NCI-H524 treated with DMSO at 0.1 percent for 48 hours (cell line): Measurements from ENCODE around the gene TAB2.
A peak's percentile ranks its signal among the peaks of the same experiment; 100 is the strongest.
"Not testable (repeated sequence)": the region's sequence is repeated elsewhere in the genome, so short reads cannot be mapped to it uniquely, and the experiment has no call there.

Experiments
- DNase-seq: peaks from one replicate; lab custom pipeline; 2025; lab: John Stamatoyannopoulos, UW

The TAB2 gene

DNA sequence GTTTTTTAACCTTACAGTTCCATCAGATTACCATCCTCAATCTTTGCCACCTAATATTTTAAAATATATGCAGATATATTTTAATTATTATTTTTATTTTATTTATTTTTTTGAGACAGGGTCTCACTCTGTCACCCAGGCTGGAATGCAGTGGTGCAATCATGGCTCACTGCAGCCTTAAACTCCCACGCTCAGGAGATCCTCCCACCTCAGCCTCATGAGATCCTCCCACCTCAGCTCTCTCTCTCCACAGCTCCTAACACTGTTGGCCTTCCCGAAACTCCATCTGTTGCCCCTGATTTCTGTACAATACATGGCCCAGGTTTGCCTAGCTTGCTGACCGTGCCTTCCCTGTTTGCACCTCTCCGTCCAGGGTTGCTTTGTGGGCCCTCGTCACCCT, 4.4 kb upstream of the TAB2 start:
- no peak for DNase-seq

DNA sequence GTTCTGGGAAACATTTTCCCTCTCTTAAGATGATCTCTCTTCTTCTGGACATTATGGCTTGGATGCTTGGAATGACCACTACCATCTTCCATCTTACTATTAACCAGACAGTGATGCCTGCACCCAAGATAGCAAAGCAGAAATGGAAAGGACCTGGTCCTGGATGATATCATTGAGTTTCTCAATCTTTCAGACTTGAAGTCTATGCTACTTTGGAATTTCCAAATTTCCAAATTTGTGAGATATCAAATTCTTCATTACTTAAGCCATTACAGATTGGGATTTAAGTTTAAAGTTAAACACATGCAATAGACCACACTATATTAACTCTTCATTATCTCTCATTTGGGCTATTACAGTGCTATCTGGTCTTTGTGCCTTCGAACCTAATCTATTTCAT, 3.7 kb upstream of the TAB2 start:
- DNase-seq: no peak

DNA sequence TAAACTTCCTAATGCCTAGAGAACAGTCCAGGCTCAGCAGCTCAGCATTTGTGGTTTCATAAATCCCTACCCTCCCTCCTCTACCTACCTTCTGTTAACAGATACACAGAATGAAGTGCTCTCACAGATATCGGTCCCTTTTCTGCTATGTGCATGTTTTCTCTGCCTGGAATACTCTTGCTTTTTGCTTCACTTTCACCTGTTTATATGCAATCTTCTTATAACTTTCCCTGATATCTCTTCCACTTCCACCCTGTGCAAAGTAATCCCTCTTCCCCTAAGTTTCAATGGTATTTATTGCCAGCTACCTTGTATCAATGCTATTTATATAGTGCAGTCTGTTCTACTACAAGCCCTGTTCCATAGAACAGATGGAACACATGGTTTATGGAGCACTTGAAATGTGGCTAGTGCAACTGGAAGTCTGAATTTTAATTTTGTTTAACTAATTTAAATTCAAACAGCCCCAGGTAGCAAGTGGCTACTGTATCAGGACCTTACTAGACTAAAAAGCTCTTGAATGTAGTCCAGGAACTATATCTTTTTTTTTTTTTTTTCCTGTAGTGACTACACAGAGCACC, 3.1 kb upstream of the TAB2 start:
- peak; percentile 95 for DNase-seq

DNA sequence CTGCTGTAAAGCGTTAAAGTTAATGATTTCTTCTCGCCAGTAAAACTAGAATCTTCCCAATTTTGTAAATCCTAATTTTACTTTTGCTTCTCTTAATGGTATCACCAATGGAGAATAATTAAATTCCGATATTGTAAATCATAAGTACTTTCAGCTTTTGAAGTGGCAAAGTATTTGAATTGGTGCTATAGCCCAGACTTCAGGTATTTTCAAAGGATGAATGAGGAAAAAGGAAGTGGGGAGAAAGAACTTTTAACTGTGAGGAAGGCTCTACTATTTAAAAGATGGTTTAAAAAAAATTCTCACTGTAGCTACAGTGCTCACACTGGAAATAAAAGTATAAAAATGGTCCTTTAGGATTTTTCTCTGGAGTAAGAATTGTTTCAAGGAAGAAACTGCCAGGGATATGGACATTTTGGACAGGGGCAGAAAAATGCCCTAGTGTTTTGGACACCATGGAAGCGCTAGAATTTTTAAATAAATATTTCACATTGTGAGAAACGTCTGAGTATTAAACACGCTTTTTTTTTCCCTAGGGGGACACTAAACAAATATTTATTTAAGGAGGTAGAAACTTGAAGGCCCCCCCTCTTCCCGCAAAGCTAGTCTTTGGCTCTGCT, 1.3 kb upstream of the TAB2 start:
- no peak for DNase-seq

DNA sequence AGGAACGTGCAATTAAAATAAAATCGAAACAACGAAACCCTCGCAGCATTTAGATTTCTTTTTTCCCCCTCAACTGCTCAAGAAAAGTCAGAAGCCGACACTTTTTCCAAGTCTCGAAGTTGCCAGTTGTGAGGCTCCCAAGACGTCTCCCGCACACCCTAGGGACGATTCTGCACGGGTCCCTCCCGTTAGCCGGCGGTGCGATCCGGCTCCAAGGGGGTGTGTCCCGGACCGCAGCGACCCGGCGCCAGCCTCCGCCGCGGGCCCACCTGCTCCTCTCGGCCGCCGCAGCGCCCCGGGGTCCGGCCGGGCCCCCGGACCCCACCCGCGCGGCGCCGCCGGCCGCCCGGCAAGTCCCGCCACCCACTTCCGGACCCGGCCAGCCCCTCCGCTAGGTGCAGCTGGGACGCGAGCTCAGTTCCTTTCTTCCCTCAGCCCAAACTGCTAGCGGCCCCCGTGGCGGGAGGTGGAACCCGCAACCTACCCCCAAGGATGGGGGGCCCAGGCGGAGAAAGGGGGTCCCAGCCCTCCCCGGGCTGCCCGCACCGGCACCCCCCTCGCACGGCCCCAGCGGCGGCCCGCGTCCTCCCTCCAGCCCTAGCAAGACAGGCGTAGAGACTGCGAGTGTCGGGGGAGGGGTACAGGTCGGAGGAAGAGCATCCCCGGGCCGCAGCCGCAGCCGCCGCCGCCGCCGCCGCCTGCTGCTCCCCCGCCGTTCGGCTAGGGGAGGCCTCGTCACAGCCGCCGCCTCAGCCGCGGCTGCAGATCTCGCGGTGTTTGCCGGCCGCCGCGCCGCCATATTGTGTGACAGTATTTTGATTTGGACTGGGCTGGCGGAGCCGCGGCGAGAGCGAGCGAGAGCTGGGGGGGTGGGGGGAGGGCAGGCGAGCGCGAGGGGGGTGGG, 520 bp upstream of the TAB2 start:
- peak; percentile 85 for DNase-seq

DNA sequence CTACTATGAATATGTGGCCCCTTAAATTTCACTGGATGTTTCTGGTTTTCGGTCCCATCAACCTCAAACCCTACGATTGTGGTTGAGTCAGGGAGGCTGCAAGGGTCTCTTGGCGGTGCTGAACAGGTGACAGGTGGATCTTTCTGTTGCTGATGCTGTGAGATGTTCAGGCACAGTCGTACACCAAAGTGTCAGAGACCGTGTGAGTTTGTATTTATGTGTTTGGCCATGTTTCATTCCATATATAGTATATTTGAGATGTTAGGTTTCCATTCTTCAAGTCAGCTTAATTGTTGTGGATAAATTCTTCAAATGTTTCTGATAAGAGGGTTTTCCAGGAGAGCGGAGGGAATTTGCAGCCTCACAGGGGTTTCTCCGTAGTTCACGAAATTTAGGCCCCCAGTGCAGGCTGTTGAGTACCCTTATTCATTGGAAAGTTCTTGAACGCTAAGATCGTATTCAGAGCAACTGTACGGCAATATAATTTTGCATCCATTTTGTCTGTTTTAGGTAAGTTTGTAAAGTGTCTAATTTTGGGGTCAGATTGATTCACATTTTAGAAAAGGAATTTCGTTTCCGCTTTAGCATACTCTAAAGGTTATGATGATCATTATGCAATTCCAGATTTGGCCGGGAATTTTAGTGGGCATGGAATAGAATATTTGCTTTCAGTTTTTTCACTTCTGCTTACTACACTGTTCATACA, 1.2 kb downstream of the TAB2 start:
- DNase-seq: no peak

DNA sequence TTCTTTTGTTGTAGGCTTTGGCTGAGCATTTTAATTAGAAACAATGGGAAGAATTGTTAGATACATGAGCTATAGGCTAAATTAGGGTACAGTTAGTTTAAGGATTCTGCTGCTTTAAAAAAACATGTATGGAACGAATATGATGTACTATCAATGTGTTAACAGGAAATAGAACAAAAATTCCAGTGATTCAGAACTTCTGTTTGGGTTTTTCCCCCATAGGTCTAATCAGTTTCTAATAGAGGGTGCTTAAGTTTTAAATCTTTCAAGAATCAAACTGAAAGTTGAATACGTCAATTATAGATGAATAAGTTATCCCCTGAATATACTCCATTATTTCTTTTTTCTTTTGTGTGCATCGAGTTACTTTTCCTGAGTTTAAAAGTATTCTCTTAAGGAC, 1.9 kb downstream of the TAB2 start:
- no peak for DNase-seq

DNA sequence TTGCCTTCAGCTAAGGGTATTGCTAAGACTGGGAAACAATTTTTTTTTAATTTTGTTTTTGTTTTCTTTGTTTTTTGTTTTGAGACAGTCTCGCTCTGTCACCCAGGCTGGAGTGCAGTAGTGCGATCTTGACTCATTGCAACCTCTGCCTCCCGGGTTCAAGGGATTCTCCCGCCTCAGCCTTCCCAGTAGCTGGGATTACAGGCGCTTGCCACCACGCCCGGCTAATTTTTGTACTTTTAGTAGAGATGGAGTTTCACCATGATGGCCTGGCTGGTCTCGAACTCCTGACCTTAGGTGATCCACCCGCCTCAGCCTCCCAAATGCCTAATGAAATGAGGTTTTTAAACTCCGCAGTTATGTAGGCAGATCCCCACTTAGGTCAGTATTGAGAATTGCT, 2.5 kb downstream of the TAB2 start:
- DNase-seq: not testable (repeated sequence)

DNA sequence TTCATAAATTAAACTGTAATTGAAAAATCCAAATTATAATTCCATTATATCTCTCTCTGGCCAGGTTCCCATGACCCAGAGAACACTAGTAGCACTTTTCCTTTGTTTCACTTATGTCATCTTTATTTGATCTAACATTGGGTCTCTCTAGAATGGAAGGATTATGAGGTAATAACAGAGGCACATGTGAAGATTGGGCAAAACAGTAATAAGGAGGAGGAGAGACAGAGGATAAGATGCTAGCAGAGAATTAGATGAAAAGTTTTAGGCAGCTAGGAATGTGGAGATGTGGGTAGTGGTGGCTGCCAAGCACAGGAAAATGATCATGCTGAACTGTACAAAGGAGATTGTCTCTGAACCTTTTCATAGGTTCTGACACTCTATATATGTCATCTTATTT, 3.3 kb downstream of the TAB2 start:
- DNase-seq: no peak

DNA sequence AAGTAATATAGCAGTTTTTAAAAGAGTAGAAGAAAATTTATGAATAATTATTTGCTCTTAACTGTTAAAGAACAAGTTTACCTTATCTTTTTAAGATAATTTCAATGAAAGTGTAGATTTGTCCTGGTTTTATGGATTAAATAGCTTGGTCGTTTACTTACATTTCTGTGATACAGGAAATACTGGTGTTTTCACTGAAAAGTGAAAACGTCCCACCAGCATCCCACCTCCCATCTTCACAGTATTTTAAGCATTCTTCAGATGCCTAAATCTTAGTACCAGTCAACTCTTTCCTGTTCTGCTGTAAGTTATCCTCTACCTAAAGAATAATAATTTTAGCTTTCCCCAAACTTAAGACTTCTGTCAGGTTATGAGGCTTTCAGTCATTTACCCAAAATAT, 5.8 kb downstream of the TAB2 start:
- DNase-seq: no peak

DNA sequence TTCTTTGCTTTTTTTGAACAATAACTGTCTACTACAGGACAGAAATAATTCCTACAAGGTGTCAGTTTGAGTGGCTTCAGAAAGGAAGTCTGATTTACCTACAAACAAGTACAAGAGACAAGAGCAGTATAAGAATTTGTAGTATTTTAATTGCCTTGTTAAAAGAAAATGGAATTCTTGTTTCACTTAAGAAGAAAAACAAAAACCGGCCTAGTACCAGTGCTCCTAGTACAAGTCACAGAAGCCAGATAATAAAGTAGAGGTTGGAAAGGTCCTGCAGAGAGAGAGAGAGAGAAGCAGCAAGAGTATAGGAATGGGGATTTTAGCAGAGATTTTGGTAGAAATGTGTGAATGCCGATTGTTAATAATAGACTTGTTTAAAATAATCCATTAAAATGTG, 6.4 kb downstream of the TAB2 start:
- DNase-seq: no peak

DNA sequence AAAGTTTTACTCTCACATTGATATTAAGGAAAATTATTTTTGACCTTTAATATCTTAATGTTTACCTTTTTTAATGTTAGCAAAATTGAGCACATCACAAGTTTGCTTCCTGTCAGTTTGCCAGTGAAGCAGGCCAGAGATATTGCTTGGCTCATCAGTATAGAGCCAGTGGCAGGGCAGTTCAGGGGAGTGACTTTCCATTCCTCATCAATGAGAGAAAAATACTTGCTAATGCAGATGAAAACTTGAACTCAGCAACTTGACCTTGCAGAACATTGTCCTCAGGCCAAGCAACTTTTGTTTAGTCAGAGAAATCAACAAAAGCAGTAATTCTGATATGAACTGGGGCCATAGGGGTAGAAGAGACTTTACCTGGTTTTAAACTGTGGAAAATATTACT, 6.9 kb downstream of the TAB2 start:
- no peak for DNase-seq

DNA sequence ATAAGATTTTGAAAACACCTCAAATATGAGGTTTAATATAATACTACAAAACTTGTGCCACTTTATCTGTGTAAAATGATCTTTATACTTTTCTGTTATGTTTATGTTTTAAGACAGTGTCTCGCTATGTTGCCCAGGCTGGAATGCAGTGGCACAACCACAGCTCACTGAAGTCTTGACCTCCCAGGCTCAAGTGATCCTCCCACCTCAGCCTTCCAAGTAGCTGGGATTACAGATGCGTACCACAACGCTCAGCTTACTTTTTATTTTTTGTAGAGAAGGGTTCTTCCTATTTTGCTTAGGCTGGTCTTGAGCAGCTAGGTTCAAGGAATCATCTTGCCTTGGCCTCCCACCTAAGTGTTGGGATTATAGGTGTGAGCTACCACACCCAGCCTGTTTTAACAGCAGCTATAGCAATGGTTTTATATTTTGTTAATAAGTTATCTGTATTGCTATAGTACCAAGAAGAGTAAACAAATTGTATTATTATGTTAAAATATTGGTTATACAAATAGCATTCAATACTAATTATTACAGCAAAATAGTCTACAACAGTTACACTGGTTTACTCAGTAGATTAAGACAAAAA, 8.2 kb downstream of the TAB2 start:
- DNase-seq: no peak

DNA sequence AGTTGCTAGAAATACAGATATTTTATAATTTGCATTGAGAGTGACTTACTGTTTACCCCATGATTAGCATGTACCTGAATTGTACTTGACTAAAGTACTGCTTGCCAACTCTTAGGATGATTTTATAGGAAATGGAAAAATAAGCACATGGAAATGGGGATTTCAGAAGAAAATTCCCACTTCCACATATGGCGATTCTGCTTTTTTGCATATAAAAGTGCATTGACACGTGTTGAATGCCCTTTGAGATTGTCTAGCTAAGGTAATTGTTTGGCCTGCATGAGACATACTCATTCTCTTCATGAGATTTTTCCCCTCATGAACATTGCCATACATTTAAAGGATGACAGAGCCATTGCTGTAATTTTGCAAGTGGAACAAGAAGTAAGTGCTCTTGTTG, 10.1 kb downstream of the TAB2 start:
- DNase-seq: no peak

DNA sequence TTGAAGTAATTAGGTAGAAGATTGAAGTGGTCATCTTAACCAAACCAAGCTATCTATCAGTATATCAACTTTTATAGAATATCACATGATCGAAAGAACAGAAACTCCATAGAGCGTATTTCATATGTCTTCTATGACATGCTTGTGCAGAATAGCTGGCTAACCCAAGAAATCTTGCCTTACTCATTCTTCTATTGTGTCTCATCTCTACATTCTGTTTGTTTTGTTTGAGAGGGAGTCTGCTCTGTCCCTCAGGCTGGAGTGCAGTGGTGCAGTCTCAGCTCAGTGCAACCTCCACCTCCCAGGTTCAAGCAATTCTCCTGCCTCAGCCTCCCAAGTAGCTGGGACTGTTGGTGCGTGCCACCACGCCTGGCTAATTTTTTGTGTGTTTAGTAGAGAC, 10.6 kb downstream of the TAB2 start:
- DNase-seq: no peak

DNA sequence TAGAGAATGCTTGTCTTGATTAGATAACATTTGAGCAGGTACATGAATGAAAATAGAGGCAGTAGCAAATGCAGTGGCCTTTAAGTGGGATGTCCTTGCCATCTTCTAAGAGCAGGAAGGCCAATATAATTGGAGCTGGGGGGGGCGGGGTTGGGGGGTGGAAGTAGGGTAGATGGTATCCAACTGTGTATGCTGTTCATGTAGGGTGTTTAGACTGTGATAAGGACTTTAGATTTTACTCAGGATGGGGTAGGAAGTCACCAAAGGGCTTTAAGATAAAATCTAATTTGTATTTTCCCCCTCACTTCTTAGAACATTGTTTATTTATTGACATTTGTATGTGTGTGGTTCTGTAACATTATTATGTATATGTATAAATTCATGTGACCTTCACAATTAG, 12.0 kb downstream of the TAB2 start:
- no peak for DNase-seq

DNA sequence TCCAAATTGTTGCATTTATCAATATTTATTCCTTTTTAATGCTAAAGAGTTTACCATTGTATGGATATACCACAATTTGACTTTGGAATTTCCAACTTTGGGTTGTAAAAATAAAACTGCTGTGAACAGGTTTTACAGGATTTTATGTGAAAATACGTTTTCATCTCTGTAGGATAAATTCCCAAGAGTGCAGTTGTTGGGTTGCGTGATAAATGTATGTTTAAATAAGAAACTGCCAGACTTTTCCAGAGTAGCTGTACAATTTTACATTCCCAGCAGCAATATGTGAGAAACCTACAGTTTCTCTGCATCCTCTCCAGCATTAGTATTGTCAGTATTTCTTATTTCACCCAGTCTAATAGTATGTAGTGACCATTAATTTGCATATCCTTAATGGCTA, 12.6 kb downstream of the TAB2 start:
- no peak for DNase-seq

DNA sequence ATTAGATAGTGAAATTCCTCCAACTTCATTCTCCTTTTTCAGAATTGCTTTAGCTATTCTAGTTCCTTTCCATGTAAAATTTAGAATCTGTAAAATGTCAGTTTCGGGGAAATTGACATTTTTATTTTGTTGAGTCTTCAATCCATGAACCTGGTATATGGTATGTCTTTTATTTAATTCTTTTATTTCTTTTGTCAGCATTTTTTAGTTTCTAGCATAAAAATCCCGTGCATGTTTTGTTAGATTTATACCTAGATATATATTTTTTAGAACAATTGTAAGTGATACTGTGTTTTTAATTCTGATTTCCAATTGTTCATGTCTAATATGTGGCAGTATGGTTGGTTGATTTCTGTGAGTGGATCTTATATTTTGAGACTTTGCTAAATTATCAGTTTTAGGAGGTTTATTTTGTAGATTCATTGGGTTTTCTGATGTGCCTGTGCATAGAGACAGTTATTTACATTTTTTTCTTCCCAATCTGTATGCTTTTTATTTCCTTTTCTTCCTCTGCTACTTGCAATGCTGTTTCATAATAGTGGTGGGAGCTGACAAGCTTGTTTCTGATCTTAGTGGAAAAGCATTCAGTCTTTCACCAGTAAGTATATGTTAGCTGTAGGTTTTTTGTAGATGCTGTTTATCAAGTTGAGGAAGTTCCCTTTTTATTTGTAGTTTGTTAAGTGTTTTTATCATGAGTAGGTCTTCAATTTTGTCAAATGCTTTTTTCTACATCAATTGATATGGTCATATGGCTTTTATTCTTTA, 13.7 kb downstream of the TAB2 start:
- no peak for DNase-seq

DNA sequence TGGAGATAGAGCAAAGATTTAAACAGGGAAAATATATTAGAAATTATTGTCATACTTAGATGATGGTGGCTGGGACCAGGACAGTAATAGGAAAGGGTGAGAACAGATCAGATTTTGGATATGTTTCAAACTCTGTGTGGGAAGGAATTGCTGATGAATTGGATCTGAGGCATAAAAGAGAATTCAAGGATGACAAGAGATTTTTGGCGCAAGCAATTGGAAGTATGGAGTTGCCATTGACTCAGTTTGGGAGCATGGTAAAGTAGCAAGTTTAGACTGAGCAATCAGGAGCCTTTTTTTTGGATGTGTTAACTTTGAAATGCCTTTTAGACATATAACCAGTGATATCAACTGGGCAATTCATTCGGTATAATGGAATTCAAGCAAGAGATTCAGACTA, 14.4 kb downstream of the TAB2 start:
- no peak for DNase-seq

DNA sequence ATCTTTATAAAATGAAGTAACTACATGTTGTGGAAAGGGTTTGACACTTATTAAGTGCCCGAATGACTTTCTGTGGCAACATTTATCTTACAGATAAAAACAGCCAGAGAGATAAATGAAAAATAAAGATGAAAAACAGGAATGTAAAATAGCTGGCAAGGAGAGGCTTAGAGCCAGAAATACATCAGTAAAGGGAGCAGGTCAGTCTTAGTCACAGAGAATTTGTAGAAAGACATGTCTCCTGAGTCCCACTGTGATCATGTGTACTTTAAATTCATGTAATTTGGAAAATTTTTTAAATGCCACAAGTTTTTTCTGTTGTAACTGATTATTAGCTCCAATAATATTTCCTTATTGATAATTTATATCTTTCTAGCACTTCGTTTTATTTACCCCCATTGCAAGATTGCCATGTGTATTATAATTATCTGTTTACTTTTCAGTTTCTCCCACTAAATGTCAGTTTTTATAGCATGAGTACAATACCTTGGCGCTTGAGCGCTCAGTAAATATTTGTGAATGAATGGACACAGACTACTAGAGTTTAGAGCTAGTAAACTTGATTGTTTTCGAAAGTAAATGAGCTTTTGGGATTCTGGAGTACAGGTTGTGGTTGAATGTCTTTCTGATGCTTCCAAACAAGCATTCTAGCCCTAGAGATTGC, 15.2 kb downstream of the TAB2 start:
- DNase-seq: no peak

DNA sequence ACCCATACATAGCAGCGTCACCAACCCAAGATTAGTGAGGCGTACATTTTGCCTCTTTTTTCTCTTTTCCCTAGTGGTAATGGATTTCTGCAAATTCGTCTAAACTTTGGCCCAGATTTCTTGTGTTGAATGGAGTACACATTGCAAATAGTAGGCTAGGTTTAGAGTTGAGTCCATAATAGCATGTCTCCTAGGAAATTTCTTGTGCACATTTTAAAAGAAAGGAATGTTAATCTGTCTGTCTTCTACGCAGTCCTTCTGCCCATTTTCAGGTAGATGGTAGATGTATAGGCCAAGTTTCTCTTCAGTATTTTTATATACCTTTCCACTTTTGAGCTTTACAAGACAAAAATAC, 15.7 kb downstream of the TAB2 start:
- no peak for DNase-seq
